ENCODE measurements around the gene CAPN15.
A peak's percentile ranks its signal among the peaks of the same experiment; 100 is the strongest.
"Not testable (repeated sequence)": the region's sequence is repeated elsewhere in the genome, so short reads cannot be mapped to it uniquely, and the experiment has no call there.

CAPN15 gene

DNA sequence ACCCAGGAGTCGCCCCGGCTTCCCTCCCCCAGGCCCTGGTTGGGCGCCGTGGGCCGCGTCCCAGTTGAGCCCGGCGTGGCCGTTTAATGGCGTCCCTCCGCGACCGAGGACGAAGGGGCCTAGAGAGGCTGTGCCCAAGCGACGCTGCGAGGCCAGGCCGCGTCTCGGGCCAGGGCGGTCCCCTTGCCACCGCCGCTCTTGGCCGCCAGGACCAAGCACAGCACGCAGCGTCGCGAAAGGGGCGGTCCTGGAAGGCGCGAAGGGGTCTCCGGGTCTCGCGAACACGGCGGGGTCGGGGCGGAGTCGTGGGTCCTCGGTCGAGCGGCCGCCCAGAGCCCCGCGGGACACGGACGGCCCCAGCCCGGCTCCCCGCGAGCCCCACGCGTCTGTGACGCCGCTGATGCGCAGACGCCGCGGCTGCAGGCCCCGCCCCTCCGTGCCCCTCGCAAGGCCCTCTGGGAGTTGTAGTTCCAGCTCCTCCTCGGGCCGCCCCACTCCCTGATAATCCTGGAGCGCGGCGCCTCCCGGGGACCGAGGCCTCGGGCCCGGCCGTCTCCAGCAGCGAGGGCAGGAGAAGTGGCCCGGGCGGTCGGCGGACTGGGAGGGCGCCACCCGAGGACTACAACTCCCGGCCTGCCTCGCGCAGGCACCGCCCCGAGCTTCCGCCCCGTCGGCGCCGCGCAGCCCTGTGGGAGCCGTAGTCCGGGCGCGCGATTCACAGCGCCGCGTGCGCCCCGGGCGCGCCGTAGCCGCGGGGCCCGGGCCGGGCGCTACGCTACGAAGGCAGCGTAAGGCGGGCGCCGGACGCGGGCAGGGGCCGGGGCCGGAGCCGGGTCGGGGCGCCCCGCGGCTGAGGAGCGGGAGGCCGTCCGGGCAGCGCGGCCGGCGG lies at the start of gene CAPN15:
TSS of gene CAPN15 (plus strand) at position 698 of the 889 bp plus-strand sequence. CDS start 19,127 bp downstream, outside the sequence.
- DNase-seq (ENCODE audit: insufficient read length, low spot score): peak; percentile 67
- FAIRE-seq: no peak
- peak; percentile 66 for TF ChIP-seq POLR2A (IDR thresholded peaks at IDR 0.05; ENCODE audit: low read depth, low read length)

DNA sequence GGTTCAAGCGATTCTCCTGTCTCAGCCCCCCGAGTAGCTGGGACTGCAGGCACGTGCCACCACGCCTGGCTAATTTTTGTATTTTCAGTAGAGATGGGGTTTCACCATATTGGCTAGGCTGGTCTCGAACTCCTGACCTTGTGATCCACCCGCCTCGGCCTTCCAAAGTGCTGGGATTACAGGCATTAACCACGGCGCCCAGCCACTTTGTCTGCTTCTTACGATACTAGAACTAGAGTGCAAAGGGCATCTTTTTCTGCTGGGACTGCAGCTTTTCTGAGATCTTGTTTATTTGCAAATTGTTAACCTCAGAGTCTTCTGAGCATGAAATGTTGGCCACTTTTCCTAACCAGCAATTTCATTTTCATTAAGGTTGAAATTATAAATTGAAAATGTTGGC lies 49.2 kb upstream of the CAPN15 start:
- DNase-seq (ENCODE audit: insufficient read length, low spot score); FAIRE-seq: not testable (repeated sequence)

DNA sequence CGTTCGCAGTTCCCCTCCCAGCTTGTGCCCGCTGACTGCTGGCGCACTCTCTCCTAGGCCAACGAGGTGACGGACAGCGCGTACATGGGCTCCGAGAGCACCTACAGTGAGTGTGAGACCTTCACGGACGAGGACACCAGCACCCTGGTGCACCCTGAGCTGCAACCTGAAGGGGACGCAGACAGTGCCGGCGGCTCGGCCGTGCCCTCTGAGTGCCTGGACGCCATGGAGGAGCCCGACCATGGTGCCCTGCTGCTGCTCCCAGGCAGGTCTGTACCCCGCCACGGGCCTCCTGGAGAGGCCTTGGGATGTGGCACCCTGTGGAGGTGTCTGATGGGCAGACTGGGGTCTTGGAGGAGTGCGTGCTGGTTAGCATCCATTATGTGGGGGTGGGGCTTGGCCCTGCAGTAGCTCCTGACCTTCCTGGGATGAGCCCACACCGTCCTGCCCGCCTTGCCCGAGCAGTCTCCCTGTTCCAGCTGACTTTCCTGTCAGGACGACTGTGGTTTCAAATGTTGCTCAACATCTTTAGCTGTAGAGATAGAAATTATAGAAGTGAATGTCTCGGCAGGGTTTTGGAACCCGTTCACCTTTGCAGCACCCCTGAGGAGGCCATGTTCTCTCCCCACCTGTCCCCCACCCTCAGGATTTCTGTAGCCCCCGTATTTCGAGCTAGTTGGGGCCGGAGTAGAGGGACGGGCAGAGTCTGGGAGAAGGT lies 44.9 kb upstream of the CAPN15 start:
- FAIRE-seq (no peak), DNase-seq (ENCODE audit: insufficient read length, low spot score) (no peak)
- no peak for TF ChIP-seq POLR2A (IDR thresholded peaks at IDR 0.05; ENCODE audit: low read depth, low read length)

DNA sequence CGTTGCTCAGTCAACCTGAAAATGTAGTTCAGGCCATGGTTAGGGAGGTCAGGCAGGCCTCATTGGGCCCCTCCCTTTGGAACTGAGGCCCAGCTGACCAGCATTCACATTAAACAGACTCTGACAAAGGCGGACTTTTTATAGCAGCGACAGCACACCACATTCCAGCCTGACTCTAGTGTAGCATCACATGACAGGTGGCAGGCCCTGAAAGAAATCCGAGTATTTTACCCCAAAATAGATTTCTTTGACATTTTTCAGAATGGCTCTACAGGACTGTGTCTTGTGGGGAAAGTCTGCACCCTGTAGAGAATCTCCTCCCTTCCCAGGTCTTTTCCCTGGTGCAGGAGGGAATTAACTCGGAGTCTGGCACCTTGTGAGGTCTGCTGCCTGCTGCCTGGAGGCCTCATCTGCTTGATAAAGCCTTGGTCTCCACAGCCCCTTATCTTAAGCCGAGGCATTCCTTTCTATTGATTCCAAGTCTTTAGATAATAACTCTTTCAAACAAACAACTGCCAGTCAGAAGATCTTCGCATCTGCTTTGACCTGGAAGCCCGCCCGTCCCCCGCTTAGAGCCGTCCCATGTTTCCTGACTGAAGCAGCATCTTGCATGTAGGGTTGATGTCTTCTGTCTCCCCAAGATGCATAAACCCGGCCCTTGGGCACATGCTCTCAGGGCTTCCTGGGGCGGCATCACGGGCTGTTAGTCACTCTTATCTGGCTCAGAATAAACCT lies 44.0 kb upstream of the CAPN15 start:
- no peak for DNase-seq (ENCODE audit: insufficient read length, low spot score)
- FAIRE-seq: no peak
- TF ChIP-seq POLR2A (IDR thresholded peaks at IDR 0.05; ENCODE audit: low read depth, low read length): no peak

DNA sequence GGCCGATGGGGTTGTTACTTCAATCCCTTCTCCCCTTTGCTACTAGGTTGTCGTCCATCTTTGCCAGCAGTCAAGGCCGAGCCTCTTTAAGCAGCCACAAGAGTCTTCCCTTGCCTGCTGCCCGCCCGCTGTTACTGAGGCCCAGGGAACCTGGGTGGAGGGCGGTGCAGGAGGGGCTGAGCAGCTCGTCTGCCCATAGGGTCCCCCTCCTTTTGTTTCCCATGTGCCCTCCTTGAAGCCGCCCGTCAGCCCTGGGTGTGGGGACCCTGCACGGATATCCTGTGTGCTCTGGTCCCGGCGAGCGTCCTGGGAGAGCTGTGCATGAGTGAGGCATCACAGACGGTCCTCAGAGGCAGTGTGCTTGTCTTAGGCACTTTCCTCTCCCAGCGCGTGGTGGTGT lies 37.9 kb upstream of the CAPN15 start:
- FAIRE-seq (no peak), DNase-seq (ENCODE audit: insufficient read length, low spot score) (no peak)
- TF ChIP-seq POLR2A (IDR thresholded peaks at IDR 0.05; ENCODE audit: low read depth, low read length): no peak

DNA sequence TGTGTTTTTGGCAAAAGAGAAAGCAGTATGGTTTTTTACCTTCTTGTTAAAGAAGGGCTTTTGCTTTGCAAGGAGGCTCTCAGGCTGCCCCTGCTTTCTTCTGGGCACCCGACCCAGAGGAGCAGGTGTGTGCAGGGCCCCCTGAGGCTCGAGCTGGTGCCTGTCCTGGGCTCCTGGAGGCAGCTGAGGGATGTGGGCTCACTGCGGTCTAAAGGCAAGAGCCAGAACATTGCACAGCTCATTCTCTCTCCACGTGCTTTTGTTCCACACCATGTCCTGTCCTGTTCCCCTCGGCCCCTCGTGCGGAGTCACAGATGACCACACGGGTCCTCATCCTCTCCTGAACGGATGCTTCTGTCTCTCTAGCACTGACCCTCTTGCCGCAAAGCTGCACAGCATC lies 36.7 kb upstream of the CAPN15 start:
- FAIRE-seq: no peak

DNA sequence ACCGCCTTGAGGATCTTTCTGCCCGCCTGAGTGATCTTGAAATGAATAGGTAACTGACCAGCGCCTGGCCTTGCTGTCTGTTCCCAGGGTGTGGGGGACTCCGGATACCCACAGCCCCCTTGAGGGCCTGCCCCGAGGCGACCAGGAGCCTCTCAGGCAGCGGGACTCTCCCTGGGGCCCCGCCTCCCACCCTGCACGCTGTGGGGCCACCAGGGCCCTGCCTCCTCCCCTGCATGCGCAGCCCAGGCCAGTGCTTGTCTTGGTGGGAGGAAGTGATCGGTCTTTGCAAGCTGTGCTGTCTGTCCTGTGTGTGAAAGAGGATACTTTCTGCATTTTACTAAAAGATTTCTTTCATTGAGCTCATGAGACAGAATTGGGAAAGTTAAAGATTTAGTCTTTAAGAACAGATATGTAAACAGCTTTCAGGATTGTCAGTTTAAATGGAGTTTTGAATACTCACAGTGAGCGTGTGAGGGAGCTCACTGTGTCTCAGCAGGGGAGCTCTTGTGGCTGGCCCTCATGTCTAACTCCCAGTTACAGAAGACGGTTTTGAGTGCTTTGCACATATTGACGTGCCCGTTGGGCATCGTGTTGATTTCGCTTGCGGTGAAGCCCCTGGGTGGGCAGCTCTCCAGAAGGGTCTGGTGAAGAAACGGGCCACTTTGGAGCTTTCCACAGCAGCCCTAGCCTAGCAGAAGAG lies 36.1 kb upstream of the CAPN15 start:
- TF ChIP-seq POLR2A (IDR thresholded peaks at IDR 0.05; ENCODE audit: low read depth, low read length): no peak

More for the DNA sequence above, 36.7 kb upstream of the CAPN15 start:
- DNase-seq (ENCODE audit: insufficient read length, low spot score): no peak
- TF ChIP-seq POLR2A (IDR thresholded peaks at IDR 0.05; ENCODE audit: low read depth, low read length): no peak

DNA sequence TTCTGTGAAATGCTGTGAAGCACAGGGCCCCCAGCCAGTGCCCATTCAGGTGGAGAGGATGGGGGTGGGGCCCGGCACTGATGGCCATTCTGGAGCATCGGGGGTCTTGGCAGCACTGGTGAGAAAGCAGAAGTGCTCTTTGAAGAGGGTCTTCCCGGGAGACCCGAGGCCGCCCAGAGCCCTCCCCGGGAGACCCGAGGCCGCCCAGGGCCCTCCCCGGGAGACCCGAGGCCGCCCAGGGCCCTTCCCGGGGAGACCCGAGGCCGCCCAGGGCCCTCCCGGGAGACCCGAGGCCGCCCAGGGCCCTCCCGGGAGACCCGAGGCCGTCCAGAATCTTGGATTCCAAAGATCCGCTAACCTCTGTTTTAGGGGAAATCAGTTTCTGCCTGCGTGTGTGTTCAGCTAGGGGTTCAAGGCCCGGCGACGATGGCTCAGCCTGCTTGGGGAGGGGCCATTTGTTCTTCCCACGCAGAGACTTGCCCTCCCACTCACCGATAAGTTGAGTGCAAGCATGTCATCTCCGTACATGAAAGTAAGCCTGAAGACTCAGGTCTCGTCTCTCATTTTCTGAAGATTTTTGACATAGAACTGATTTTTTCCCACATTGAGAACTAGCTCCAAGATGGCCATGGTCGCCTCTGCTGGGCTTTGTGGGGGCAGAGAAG lies 35.2 kb upstream of the CAPN15 start:
- TF ChIP-seq POLR2A (IDR thresholded peaks at IDR 0.05; ENCODE audit: low read depth, low read length): no peak
- FAIRE-seq: no peak

More for the DNA sequence above, 36.1 kb upstream of the CAPN15 start:
- DNase-seq (ENCODE audit: insufficient read length, low spot score): no peak
- FAIRE-seq: no peak

DNA sequence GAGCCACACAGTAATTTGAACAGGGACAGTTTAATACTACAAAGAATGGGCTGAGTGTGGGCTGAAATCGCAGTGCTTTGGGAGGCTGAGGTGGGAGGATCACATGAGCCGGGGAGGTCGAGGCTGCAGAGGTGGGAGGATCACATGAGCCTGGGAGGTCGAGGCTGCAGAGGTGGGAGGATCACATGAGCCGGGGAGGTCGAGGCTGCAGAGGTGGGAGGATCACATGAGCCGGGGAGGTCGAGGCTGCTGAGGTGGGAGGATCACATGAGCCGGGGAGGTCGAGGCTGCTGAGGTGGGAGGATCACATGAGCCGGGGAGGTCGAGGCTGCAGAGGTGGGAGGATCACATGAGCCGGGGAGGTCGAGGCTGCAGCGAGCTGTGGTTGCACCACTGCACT lies 32.8 kb upstream of the CAPN15 start:
- not testable (repeated sequence) for DNase-seq (ENCODE audit: insufficient read length, low spot score); FAIRE-seq

More for the DNA sequence above, 35.2 kb upstream of the CAPN15 start:
- no peak for DNase-seq (ENCODE audit: insufficient read length, low spot score)

DNA sequence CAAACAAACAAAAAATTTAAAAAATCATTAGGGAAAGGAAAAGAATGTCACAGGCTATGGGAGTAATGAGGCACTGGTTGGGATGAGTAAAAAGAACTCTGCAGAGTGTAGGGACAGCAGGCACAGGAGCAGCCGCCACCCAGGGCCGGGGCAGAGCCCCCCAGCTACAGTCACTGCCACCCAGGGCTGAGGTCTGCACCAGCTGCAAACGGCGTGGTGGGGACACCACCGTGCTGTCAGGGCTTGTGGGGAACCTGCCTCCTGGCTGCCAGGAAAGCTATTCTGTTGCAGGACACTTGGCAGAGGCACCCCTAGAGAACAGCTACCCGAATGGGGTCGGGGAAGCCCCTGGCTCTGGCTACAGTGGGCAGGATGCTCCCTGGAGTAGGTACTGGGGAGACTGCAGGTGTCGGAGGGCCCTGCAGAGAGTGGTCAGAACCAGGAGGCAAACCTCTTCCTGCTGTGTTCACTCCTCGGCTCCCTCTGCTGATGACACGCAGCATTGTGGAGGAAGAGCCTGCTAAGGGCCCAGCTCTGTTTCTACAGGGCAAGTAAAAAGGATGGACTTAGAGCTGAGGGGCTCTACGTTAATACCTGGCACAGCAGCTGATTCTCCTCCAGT lies 32.3 kb upstream of the CAPN15 start:
- DNase-seq (ENCODE audit: insufficient read length, low spot score): peak; percentile 68
- no peak for FAIRE-seq
- no peak for TF ChIP-seq POLR2A (IDR thresholded peaks at IDR 0.05; ENCODE audit: low read depth, low read length)

DNA sequence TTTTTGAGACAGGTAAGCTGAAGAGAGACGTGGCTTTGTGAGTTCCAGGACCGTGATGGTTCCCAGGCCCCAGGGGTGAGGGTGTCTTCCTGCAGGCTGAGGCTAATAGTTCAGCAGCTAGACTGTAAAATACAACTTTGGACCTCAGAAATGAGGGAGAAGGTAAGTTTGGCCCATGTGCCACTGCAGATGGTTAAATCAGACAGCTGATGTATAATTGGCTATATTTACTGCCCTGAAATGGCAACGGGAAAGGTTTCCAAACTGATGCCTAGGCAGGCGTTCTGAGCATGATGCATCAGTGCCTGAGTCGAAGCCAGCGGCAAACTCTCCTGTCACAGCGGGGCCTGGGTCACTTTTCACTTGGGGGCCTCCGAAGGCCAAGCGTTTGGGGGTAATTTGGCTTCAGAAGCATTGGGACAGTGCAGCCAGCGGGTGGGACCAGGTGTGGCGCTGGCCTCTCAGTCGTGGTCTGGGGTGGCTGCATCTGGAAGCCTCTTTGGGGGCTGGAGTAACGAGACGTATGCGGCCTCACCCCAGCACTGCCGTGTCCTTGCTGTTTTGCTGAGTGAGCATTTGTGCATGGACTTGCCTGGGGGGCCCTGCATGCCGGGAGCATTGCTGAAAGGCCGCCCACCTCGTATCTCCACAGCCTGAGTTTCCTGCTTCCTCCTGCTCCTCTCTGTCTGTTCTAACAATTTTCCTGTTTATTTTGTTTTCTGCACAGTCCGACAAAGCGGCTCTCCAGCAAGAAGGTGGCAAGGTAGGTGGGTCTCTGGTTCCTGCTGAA lies 31.2 kb upstream of the CAPN15 start:
- DNase-seq (ENCODE audit: insufficient read length, low spot score) (no peak), FAIRE-seq (no peak)
- TF ChIP-seq POLR2A (IDR thresholded peaks at IDR 0.05; ENCODE audit: low read depth, low read length): no peak

DNA sequence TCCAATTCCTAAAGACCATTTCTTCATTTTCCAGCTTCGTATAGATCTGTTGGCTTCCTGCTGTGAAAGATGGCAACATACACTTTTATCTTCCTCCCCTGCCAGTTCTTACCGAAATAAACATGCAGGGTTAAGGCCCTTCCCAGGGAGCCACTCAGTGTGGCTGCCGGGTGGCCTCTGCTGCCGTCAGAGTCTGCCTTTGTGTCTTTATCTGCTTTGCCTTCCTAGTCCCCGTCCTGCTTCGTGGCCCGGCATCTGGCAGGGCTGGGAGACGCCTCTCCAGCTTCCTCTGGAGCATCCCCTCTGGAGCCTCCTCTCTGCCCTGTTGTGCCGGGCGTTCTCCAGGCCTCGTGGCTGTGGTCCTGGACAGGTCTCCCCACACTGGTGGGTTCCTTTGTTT lies 30.3 kb upstream of the CAPN15 start:
- DNase-seq (ENCODE audit: insufficient read length, low spot score) (no peak), FAIRE-seq (no peak)
- TF ChIP-seq POLR2A (IDR thresholded peaks at IDR 0.05; ENCODE audit: low read depth, low read length): no peak
